SU-DHL-6 (cell line): ENCODE data around the gene RIOK1.

Experiments used
- H2AFZ ChIP-seq: fragments of 200-600 bp; sonication (generic); 2 replicates; pipeline ENCODE4 v1.6.1; 2014; ENCODE audit warnings: low read depth, mild to moderate bottlenecking, moderate library complexity, mixed read lengths, antibody characterized with exemption, low read length; ENCODE audit not compliant: severe bottlenecking
- H3F3A ChIP-seq: fragments of 200-600 bp; shearing (Covaris generic); 2 replicates; pipeline ENCODE4 v1.6.0; 2016; ENCODE audit warnings: antibody characterized with exemption, mild to moderate bottlenecking; ENCODE audit not compliant: insufficient read depth
- H3K27ac ChIP-seq: fragments of 200-600 bp; sonication (generic); 2 replicates; pipeline ENCODE4 v1.5.1; 2016; ENCODE audit warnings: low read depth, mild to moderate bottlenecking, low read length, moderate library complexity, mixed read lengths
- H3K27me3 ChIP-seq: fragments of 200-600 bp; sonication (generic), shearing (Covaris generic); 2 replicates; pipeline ENCODE4 v1.6.0; 2014; ENCODE audit warnings: mild to moderate bottlenecking, low read length
- H3K36me3 ChIP-seq: fragments of 200-600 bp; sonication (generic); 2 replicates; pipeline ENCODE4 v1.6.1; 2014; ENCODE audit warnings: mild to moderate bottlenecking, low read length, mixed read lengths
- H3K4me2 ChIP-seq: fragments of 300-600, 200-600 bp; shearing (Covaris generic), sonication (generic); 2 replicates; pipeline ENCODE4 v1.6.0; 2014; ENCODE audit warnings: low read length, low read depth, mild to moderate bottlenecking; ENCODE audit not compliant: poor library complexity, severe bottlenecking
- H3K4me3 ChIP-seq: fragments of 200-600 bp; sonication (generic); 2 replicates; pipeline ENCODE4 v1.5.1; 2014; ENCODE audit warnings: antibody characterized with exemption, low read length, mild to moderate bottlenecking, mixed read lengths; ENCODE audit not compliant: insufficient read depth, poor library complexity, severe bottlenecking
- H3K79me2 ChIP-seq: fragments of 200-600 bp; sonication (generic); 2 replicates; pipeline ENCODE4 v1.6.1; 2014; ENCODE audit warnings: mild to moderate bottlenecking, low read length, moderate library complexity; ENCODE audit not compliant: insufficient read depth
- H3K9ac ChIP-seq: fragments of 200-600 bp; sonication (generic); 2 replicates; pipeline ENCODE4 v1.7.0; 2014; ENCODE audit warnings: mild to moderate bottlenecking, low read length
- H3K9me2 ChIP-seq: fragments of 200-600 bp; sonication (generic); replicated peaks from 2 replicates; pipeline ENCODE4 v1.6.1; 2014; ENCODE audit warnings: low read length; ENCODE audit not compliant: insufficient read depth
- H3K9me3 ChIP-seq: fragments of 200-600 bp; sonication (generic); 2 replicates; pipeline ENCODE4 v1.6.1; 2014; ENCODE audit warnings: low read length, mixed read lengths; ENCODE audit not compliant: insufficient read depth
- H4K20me1 ChIP-seq: fragments of 200-600 bp; sonication (generic); 2 replicates; pipeline ENCODE4 v1.6.1; 2014; ENCODE audit warnings: low read depth, mild to moderate bottlenecking, antibody characterized with exemption, low read length, moderate library complexity, mixed read lengths
- EZH2phosphoT487 ChIP-seq: fragments of 200-600 bp; sonication (generic), shearing (Covaris generic); conservative IDR thresholded peaks from 2 replicates; pipeline ENCODE4 v1.6.1; 2018; ENCODE audit warnings: mild to moderate bottlenecking, antibody characterized with exemption, low read length, moderate library complexity, mixed read lengths
- TF ChIP-seq, protein P1 (sequence below): fragments of 200-600 bp; sonication (generic); IDR thresholded peaks from one replicate; pipeline ENCODE4 v1.5.1; 2017; ENCODE audit warnings: antibody characterized with exemption, mild to moderate bottlenecking, low read length, moderate library complexity; ENCODE audit not compliant: insufficient read depth, poor library complexity, severe bottlenecking

The RIOK1 gene

GRCh38 chr6:7448232-7448631 lies 58.6 kb downstream of the RIOK1 start:
- Histone ChIP-seq H3F3A (no peaks in the 10 kb centered on the region), H2AFZ (no peak overlapping the region), H3K36me3 (no peaks in the 10 kb centered on the region), H3K9me3 (no peaks in the 10 kb centered on the region), H3K4me2 (no peak overlapping the region), H3K4me3 (no peak overlapping the region), H3K79me2 (no peaks in the 10 kb centered on the region), H3K27me3 (no peaks in the 10 kb centered on the region), H4K20me1 (no peaks in the 10 kb centered on the region), H3K27ac (no peak overlapping the region), H3K9me2 (no peaks in the 10 kb centered on the region), H3K9ac (no peak overlapping the region)
- no peak for TF ChIP-seq EZH2phosphoT487
- TF ChIP-seq, protein P1, sequence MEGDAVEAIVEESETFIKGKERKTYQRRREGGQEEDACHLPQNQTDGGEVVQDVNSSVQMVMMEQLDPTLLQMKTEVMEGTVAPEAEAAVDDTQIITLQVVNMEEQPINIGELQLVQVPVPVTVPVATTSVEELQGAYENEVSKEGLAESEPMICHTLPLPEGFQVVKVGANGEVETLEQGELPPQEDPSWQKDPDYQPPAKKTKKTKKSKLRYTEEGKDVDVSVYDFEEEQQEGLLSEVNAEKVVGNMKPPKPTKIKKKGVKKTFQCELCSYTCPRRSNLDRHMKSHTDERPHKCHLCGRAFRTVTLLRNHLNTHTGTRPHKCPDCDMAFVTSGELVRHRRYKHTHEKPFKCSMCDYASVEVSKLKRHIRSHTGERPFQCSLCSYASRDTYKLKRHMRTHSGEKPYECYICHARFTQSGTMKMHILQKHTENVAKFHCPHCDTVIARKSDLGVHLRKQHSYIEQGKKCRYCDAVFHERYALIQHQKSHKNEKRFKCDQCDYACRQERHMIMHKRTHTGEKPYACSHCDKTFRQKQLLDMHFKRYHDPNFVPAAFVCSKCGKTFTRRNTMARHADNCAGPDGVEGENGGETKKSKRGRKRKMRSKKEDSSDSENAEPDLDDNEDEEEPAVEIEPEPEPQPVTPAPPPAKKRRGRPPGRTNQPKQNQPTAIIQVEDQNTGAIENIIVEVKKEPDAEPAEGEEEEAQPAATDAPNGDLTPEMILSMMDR: no peak

DNA sequence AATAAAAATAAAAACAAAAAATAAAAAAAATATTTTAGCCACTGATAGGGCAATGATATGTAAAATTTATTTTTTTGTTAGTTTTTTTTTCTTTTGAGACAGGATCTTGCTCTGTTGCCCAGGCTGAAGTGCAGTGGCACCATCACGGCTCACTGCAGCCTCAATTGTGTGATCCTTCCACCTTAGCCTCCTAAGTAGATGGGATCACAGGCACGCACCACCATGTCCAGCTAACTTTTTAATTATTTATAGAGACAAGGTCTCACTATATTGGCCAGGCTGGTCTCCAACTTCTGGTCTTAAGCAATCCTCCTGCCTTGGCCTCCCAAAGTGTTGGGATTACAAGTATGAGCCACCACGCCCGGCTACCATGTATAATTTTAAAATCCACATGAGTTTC lies 59.4 kb downstream of the RIOK1 start:
- no peak overlapping the region for H3K27ac ChIP-seq
- no peak overlapping the region for H2AFZ ChIP-seq
- H3K4me3 ChIP-seq: no peak overlapping the region
- no peaks in the 10 kb centered on the region for H3K27me3 ChIP-seq
- no peaks in the 10 kb centered on the region for H3K9me3 ChIP-seq
- TF ChIP-seq, protein P1: no peak
- no peak for TF ChIP-seq EZH2phosphoT487
- no peaks in the 10 kb centered on the region for H3K9me2 ChIP-seq
- H3K9ac ChIP-seq: no peak overlapping the region
- H3K4me2 ChIP-seq: no peak overlapping the region
- no peaks in the 10 kb centered on the region for H3F3A ChIP-seq
- no peaks in the 10 kb centered on the region for H3K36me3 ChIP-seq
- no peaks in the 10 kb centered on the region for H4K20me1 ChIP-seq
- H3K79me2 ChIP-seq: no peaks in the 10 kb centered on the region

GRCh38 chr6:7451326-7451725 lies 61.7 kb downstream of the RIOK1 start:
- no peaks in the 10 kb centered on the region for H3K9me3 ChIP-seq
- TF ChIP-seq, protein P1: no peak
- no peak for TF ChIP-seq EZH2phosphoT487
- H3K36me3 ChIP-seq: no peaks in the 10 kb centered on the region
- no peak overlapping the region for H2AFZ ChIP-seq
- no peaks in the 10 kb centered on the region for H4K20me1 ChIP-seq
- H3K9ac ChIP-seq: no peak overlapping the region
- H3K27me3 ChIP-seq: no peaks in the 10 kb centered on the region
- no peak overlapping the region for H3K4me3 ChIP-seq
- H3K9me2 ChIP-seq: no peaks in the 10 kb centered on the region
- H3K4me2 ChIP-seq: no peak overlapping the region
- no peaks in the 10 kb centered on the region for H3F3A ChIP-seq
- H3K79me2 ChIP-seq: no peaks in the 10 kb centered on the region
- no peak overlapping the region for H3K27ac ChIP-seq

DNA sequence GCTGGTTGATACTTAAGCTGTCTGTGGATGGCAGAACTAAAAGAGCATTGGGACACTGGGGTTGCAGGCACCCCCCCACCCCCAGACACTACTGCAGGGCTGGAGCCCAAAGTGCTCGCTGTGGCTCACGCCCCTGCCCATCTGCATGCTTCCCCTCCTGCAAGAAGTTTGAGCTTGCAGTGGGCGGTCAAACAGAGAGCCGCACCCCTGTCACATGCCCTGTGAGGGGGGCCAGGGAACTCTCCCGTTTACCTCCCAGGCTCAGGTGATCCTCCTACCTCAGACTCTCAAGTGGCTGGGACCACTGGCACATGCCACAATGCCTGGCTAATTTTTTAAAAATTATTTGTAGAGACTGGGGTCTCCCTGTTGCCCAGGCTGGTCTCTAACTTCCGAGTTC lies 63.3 kb downstream of the RIOK1 start:
- H3K4me3 ChIP-seq: no peak overlapping the region
- H3K79me2 ChIP-seq: no peaks in the 10 kb centered on the region
- no peaks in the 10 kb centered on the region for H3K9me2 ChIP-seq
- no peak overlapping the region for H3K9ac ChIP-seq
- TF ChIP-seq EZH2phosphoT487: no peak
- TF ChIP-seq, protein P1: no peak
- H3K36me3 ChIP-seq: no peaks in the 10 kb centered on the region
- H3K27me3 ChIP-seq: no peaks in the 10 kb centered on the region
- no peaks in the 10 kb centered on the region for H3F3A ChIP-seq
- no peaks in the 10 kb centered on the region for H4K20me1 ChIP-seq
- H2AFZ ChIP-seq: no peak overlapping the region
- H3K9me3 ChIP-seq: peaks cover 4% of the 10 kb centered on the region; the same call in 1 of the 2 replicates
- no peak overlapping the region for H3K4me2 ChIP-seq
- H3K27ac ChIP-seq: no peak overlapping the region
